ENCODE data around the gene UACA. TPM values are rescaled to one million over a fixed set of nuclear protein-coding genes. Genes with fewer than 3 reads are reported as not detected.
A peak's percentile ranks its signal among the peaks of the same experiment; 100 is the strongest.

UACA gene
- total and polyA plus RNA-seq, 2 experiments from 2014 or later = 46.7 to 58.7 TPM

DNA sequence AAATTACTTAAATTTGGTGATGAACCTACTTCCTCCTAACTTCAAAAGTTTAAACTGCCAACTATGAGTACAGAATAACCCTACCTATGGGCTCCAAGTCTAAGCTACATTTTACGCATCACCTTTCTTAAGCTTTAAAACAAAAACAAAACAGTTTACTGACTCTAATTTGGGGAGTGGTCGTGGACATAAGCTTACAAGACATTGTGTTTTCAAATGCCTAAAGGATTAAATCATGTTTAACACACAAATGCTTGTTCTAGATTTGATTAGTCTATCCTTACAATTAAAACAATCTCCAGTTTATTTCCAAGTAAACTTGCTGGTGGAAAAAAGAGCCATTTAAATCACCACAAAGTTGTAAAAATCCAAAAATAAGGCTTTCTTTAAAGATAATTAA, 62.2 kb downstream of the UACA start:
- TF ChIP-seq EZH2phosphoT487 (IDR thresholded peaks at IDR 0.05; ENCODE audit: low read depth, severe bottlenecking, unreplicated experiment) (no peak), EZH2 (IDR thresholded peaks at IDR 0.05; ENCODE audit: borderline replicate concordance) (no peak)
- TF ChIP-seq, protein P1, sequence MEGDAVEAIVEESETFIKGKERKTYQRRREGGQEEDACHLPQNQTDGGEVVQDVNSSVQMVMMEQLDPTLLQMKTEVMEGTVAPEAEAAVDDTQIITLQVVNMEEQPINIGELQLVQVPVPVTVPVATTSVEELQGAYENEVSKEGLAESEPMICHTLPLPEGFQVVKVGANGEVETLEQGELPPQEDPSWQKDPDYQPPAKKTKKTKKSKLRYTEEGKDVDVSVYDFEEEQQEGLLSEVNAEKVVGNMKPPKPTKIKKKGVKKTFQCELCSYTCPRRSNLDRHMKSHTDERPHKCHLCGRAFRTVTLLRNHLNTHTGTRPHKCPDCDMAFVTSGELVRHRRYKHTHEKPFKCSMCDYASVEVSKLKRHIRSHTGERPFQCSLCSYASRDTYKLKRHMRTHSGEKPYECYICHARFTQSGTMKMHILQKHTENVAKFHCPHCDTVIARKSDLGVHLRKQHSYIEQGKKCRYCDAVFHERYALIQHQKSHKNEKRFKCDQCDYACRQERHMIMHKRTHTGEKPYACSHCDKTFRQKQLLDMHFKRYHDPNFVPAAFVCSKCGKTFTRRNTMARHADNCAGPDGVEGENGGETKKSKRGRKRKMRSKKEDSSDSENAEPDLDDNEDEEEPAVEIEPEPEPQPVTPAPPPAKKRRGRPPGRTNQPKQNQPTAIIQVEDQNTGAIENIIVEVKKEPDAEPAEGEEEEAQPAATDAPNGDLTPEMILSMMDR (IDR thresholded peaks at IDR 0.05; ENCODE audit: poor library complexity) = no peak
- peaks cover 53% of the 10 kb centered on the region for H3K79me2 ChIP-seq
- H3K27ac ChIP-seq = peak overlapping the region; percentile 68
- DNase-seq (ENCODE audit: low spot score) = no peak
- no peaks in the 10 kb centered on the region for H3K9me3 ChIP-seq (ENCODE audit: low read depth)
- H3K36me3 ChIP-seq (replicated peaks; ENCODE audit: insufficient read depth, low read depth) = no peaks in the 10 kb centered on the region
- H3K9me2 ChIP-seq (replicated peaks; ENCODE audit: insufficient read depth) = no peaks in the 10 kb centered on the region
- H3K4me1 ChIP-seq (ENCODE audit: insufficient read depth) = peaks cover 32% of the 10 kb centered on the region
- H3K4me3 ChIP-seq = peak overlapping the region; percentile 0
- H4K20me1 ChIP-seq (ENCODE audit: insufficient read depth, poor library complexity, severe bottlenecking) = no peaks in the 10 kb centered on the region
- no peaks in the 10 kb centered on the region for H3K27me3 ChIP-seq
- no peak overlapping the region for H2AFZ ChIP-seq
- WGBS (ENCODE audit: low lambda C conversion rate, missing lambda C conversion rate) = 58% methylated on average over 2 of the region's 2 CpGs
- H3K4me2 ChIP-seq = peak overlapping the region; percentile 73

DNA sequence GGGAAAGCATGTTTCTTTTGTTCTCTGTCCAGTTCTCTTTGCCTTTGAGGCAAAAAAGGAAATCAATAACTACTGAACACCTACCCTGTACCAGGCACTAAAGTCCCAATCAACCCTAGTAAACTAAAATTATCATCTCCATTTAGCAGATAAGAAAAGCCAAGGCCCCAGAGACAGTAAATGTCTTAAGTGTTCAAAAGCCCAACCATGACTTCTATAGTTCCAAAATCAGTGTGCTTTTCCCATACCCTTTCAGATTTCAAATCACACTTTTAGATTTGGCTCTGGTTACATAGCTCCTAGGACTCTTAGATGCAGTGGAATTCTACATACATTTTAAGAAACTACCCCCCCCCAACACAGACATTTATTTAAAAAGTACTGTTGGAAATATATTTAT, 63.5 kb downstream of the UACA start:
- TF ChIP-seq, protein P1 (IDR thresholded peaks at IDR 0.05; ENCODE audit: poor library complexity) = no peak
- TF ChIP-seq EZH2phosphoT487 (IDR thresholded peaks at IDR 0.05; ENCODE audit: low read depth, severe bottlenecking, unreplicated experiment) = no peak
- TF ChIP-seq EZH2 (IDR thresholded peaks at IDR 0.05; ENCODE audit: borderline replicate concordance) = no peak
- peak overlapping the region; percentile 73 for H3K4me2 ChIP-seq

DNA sequence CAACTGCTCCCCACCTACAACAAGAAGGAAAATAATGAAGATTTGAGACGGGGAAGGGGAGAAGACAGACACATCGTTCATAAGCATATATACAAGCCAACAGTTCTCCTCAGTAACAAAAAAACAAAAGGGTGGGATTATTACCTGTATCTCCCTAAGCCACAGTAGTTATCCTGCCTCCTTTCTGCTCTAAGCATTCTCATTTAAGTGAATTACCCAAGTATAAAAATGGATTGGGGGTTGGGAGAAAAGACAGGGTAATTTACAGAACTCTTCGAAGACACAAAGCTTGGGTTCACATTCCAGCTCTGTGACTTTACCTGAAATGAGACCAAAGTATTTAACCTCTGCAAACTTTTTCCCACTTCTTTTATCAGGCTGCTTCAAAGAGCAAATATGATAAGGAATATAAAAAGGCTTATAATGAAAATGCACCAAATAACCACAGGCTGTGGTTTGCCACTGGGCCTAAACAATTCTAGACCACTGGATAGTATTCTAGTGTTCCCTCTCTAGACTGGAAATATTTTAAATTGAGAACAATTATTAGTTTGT, 64.4 kb downstream of the UACA start:
- no peaks in the 10 kb centered on the region for H4K20me1 ChIP-seq (ENCODE audit: insufficient read depth, poor library complexity, severe bottlenecking)
- peak overlapping the region; percentile 68 for H3K27ac ChIP-seq
- TF ChIP-seq EZH2phosphoT487 (IDR thresholded peaks at IDR 0.05; ENCODE audit: low read depth, severe bottlenecking, unreplicated experiment) = no peak
- no peak for TF ChIP-seq EZH2 (IDR thresholded peaks at IDR 0.05; ENCODE audit: borderline replicate concordance)
- TF ChIP-seq, protein P1 (IDR thresholded peaks at IDR 0.05; ENCODE audit: poor library complexity) = no peak
- H2AFZ ChIP-seq = no peak overlapping the region
- peaks cover 32% of the 10 kb centered on the region for H3K4me1 ChIP-seq (ENCODE audit: insufficient read depth)
- H3K9me3 ChIP-seq (ENCODE audit: low read depth) = no peaks in the 10 kb centered on the region
- WGBS (ENCODE audit: low lambda C conversion rate, missing lambda C conversion rate) = 48% methylated on average over 3 of the region's 3 CpGs
- no peaks in the 10 kb centered on the region for H3K36me3 ChIP-seq (replicated peaks; ENCODE audit: insufficient read depth, low read depth)
- DNase-seq (ENCODE audit: low spot score) = no peak
- H3K9me2 ChIP-seq (replicated peaks; ENCODE audit: insufficient read depth) = no peaks in the 10 kb centered on the region
- peak overlapping the region; percentile 73 for H3K4me2 ChIP-seq
- H3K27me3 ChIP-seq = no peaks in the 10 kb centered on the region
- H3K79me2 ChIP-seq = peaks cover 53% of the 10 kb centered on the region
- no peak overlapping the region for H3K4me3 ChIP-seq

More for the DNA sequence above, 63.5 kb downstream of the UACA start:
- H3K9me2 ChIP-seq (replicated peaks; ENCODE audit: insufficient read depth) = no peaks in the 10 kb centered on the region
- no peak for DNase-seq (ENCODE audit: low spot score)
- no peak overlapping the region for H2AFZ ChIP-seq
- peaks cover 54% of the 10 kb centered on the region for H3K79me2 ChIP-seq
- H3K4me1 ChIP-seq (ENCODE audit: insufficient read depth) = peaks cover 32% of the 10 kb centered on the region
- peak overlapping the region; percentile 68 for H3K27ac ChIP-seq
- H4K20me1 ChIP-seq (ENCODE audit: insufficient read depth, poor library complexity, severe bottlenecking) = no peaks in the 10 kb centered on the region
- H3K9me3 ChIP-seq (ENCODE audit: low read depth) = no peaks in the 10 kb centered on the region
- no peaks in the 10 kb centered on the region for H3K27me3 ChIP-seq
- H3K4me3 ChIP-seq = peak overlapping the region; percentile 14
- no peaks in the 10 kb centered on the region for H3K36me3 ChIP-seq (replicated peaks; ENCODE audit: insufficient read depth, low read depth)

DNA sequence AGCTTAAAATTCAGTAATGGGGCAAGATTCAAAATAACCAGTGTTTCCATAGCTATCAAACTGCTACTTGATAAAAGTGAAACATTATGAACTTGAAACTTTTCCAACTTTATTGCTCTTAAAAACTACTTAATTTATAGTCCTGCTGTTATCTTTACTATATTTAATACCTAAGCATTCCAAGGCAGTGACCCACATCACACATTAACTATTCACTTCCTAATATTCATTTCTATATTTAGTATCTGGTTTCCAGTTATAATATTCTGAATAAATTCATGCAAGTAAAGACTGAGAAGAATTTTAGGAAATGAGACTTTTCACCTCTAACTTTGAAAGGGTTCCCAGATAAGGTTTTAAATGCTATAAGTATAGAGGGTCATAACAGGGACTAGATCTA, 64.9 kb downstream of the UACA start:
- Histone ChIP-seq H3K9me3 (ENCODE audit: low read depth) (no peaks in the 10 kb centered on the region), H3K4me3 (no peak overlapping the region), H3K27ac (peak overlapping the region; percentile 68), H3K79me2 (peaks cover 56% of the 10 kb centered on the region), H3K36me3 (replicated peaks; ENCODE audit: insufficient read depth, low read depth) (no peaks in the 10 kb centered on the region), H4K20me1 (ENCODE audit: insufficient read depth, poor library complexity, severe bottlenecking) (no peaks in the 10 kb centered on the region), H3K9me2 (replicated peaks; ENCODE audit: insufficient read depth) (no peaks in the 10 kb centered on the region), H3K27me3 (no peaks in the 10 kb centered on the region), H2AFZ (no peak overlapping the region), H3K4me1 (ENCODE audit: insufficient read depth) (peaks cover 29% of the 10 kb centered on the region), H3K4me2 (peak overlapping the region; percentile 73)
- no peak for TF ChIP-seq EZH2 (IDR thresholded peaks at IDR 0.05; ENCODE audit: borderline replicate concordance)
- no peak for TF ChIP-seq EZH2phosphoT487 (IDR thresholded peaks at IDR 0.05; ENCODE audit: low read depth, severe bottlenecking, unreplicated experiment)
- TF ChIP-seq, protein P1 (IDR thresholded peaks at IDR 0.05; ENCODE audit: poor library complexity) = no peak
- no peak for DNase-seq (ENCODE audit: low spot score)

Data from hepatocyte (in vitro differentiated cells).